ENCODE data around the gene FNDC8.

The FNDC8 gene

GRCh38 chr17:35162755-35163154 lies 41.3 kb downstream of the FNDC8 start:
- TF ChIP-seq, protein P1, sequence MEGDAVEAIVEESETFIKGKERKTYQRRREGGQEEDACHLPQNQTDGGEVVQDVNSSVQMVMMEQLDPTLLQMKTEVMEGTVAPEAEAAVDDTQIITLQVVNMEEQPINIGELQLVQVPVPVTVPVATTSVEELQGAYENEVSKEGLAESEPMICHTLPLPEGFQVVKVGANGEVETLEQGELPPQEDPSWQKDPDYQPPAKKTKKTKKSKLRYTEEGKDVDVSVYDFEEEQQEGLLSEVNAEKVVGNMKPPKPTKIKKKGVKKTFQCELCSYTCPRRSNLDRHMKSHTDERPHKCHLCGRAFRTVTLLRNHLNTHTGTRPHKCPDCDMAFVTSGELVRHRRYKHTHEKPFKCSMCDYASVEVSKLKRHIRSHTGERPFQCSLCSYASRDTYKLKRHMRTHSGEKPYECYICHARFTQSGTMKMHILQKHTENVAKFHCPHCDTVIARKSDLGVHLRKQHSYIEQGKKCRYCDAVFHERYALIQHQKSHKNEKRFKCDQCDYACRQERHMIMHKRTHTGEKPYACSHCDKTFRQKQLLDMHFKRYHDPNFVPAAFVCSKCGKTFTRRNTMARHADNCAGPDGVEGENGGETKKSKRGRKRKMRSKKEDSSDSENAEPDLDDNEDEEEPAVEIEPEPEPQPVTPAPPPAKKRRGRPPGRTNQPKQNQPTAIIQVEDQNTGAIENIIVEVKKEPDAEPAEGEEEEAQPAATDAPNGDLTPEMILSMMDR (IDR thresholded peaks at IDR 0.05), result no peak
- Histone ChIP-seq H3K27ac (no peak overlapping the region), H3K9me3 (no peaks in the 10 kb centered on the region), H3K4me3 (ENCODE audit: low read depth in 1 of 2, low read length in 1 of 2) (no peak overlapping the region), H3K4me1 (ENCODE audit: control insufficient read depth in 1 of 2, insufficient read depth in 1 of 2, low read depth in 1 of 2, low read length in 1 of 2) (no peaks in the 10 kb centered on the region), H3K27me3 (peaks cover 38% of the 10 kb centered on the region), H3K36me3 (no peaks in the 10 kb centered on the region)

- H3K4me3 ChIP-seq (ENCODE audit: low read depth in 1 of 2, low read length in 1 of 2), result no peak overlapping the region
- H3K4me1 ChIP-seq (ENCODE audit: control insufficient read depth in 1 of 2, insufficient read depth in 1 of 2, low read depth in 1 of 2, low read length in 1 of 2), result no peaks in the 10 kb centered on the region
- TF ChIP-seq, protein P1 (IDR thresholded peaks at IDR 0.05), result no peak
- no peaks in the 10 kb centered on the region for H3K36me3 ChIP-seq
- no peaks in the 10 kb centered on the region for H3K9me3 ChIP-seq
- H3K27ac ChIP-seq, result no peak overlapping the region
- peaks cover 38% of the 10 kb centered on the region for H3K27me3 ChIP-seq
These were observed 42.5 kb downstream of the FNDC8 start for GRCh38 chr17:35163886-35164285.

- TF ChIP-seq, protein P1 (IDR thresholded peaks at IDR 0.05), result no peak
- H3K4me3 ChIP-seq (ENCODE audit: low read depth in 1 of 2, low read length in 1 of 2), result no peak overlapping the region
- no peaks in the 10 kb centered on the region for H3K36me3 ChIP-seq
- H3K9me3 ChIP-seq, result no peaks in the 10 kb centered on the region
- no peaks in the 10 kb centered on the region for H3K4me1 ChIP-seq (ENCODE audit: control insufficient read depth in 1 of 2, insufficient read depth in 1 of 2, low read depth in 1 of 2, low read length in 1 of 2)
- H3K27me3 ChIP-seq, result peaks cover 38% of the 10 kb centered on the region
- H3K27ac ChIP-seq, result no peak overlapping the region
These were observed 43.3 kb downstream of the FNDC8 start for GRCh38 chr17:35164716-35165115.

GRCh38 chr17:35166526-35166925 lies 45.1 kb downstream of the FNDC8 start:
- no peaks in the 10 kb centered on the region for H3K9me3 ChIP-seq
- H3K36me3 ChIP-seq, result no peaks in the 10 kb centered on the region
- TF ChIP-seq, protein P1 (IDR thresholded peaks at IDR 0.05), result no peak
- no peak overlapping the region for H3K4me3 ChIP-seq (ENCODE audit: low read depth in 1 of 2, low read length in 1 of 2)
- no peak overlapping the region for H3K27ac ChIP-seq
- no peaks in the 10 kb centered on the region for H3K4me1 ChIP-seq (ENCODE audit: control insufficient read depth in 1 of 2, insufficient read depth in 1 of 2, low read depth in 1 of 2, low read length in 1 of 2)
- H3K27me3 ChIP-seq, result peaks cover 25% of the 10 kb centered on the region

DNA sequence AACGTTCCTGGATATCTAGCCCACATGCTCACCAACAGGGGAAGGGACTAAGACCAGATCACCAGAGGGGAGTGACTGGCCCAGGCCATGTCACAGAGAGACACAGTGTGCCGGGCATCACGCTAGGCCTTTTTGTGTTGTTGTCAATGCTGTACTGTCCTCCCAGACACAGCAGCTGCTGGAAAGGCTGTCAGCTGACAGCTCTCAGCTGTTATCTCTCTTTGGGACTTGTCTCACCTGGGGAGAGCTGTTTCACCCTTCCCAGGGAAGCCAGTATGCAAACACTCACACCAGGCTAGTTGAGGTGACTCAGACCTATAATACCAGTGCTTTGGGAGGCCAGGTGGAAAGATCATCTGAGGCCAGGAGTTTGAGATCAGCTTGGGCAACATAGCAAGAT lies 45.6 kb downstream of the FNDC8 start:
- Histone ChIP-seq H3K27ac (no peak overlapping the region), H3K36me3 (no peaks in the 10 kb centered on the region), H3K9me3 (no peaks in the 10 kb centered on the region), H3K4me1 (ENCODE audit: control insufficient read depth in 1 of 2, insufficient read depth in 1 of 2, low read depth in 1 of 2, low read length in 1 of 2) (no peaks in the 10 kb centered on the region), H3K4me3 (ENCODE audit: low read depth in 1 of 2, low read length in 1 of 2) (no peak overlapping the region), H3K27me3 (peaks cover 20% of the 10 kb centered on the region)
- TF ChIP-seq, protein P1 (IDR thresholded peaks at IDR 0.05), result no peak

- Histone ChIP-seq H3K4me3 (ENCODE audit: low read depth in 1 of 2, low read length in 1 of 2) (no peak overlapping the region), H3K27me3 (peaks cover 13% of the 10 kb centered on the region), H3K9me3 (no peaks in the 10 kb centered on the region), H3K27ac (no peak overlapping the region), H3K4me1 (ENCODE audit: control insufficient read depth in 1 of 2, insufficient read depth in 1 of 2, low read depth in 1 of 2, low read length in 1 of 2) (no peaks in the 10 kb centered on the region), H3K36me3 (no peaks in the 10 kb centered on the region)
- TF ChIP-seq, protein P1 (IDR thresholded peaks at IDR 0.05), result no peak
These were observed 46.3 kb downstream of the FNDC8 start for GRCh38 chr17:35167666-35168065.
